Lung (tissue), 12 donors: ENCODE measurements around the gene PTPRA. TPM values are rescaled to one million over a fixed set of nuclear protein-coding genes. Genes with fewer than 3 reads are reported as not detected.

ENCODE experiments used
- ATAC-seq: fragments of 200-7000 bp; cut with Tn5 transposase; one replicate; pipeline ENCODE4 v1.9.1; 2020; ENCODE audit warnings: moderate number of reproducible peaks; ENCODE audit not compliant: insufficient read depth, low FRiP score
- DNase-seq, 3 donors: peaks; one replicate each; pipeline ENCODE4 v3.0.0-alpha.2; 2013 to 2017
- H3K27ac ChIP-seq, 2 donors: one replicate each; pipeline ENCODE4 v1.5.1; 2013; ENCODE audit warnings: mild to moderate bottlenecking in 2 of 2, moderate library complexity in 2 of 2, control low read depth in 1 of 2, inconsistent platforms in 1 of 2, low read depth in 1 of 2, low read length in 1 of 2
- H3K27me3 ChIP-seq, 3 donors: one replicate each; pipeline ENCODE4 v1.5.1; 2013; ENCODE audit warnings: low read length in 2 of 3; ENCODE audit not compliant: control insufficient read depth in 3 of 3, insufficient read depth in 3 of 3
- H3K36me3 ChIP-seq, 4 donors: one replicate each; pipeline ENCODE4 v1.5.1; 2013; ENCODE audit warnings: low read length in 4 of 4, mild to moderate bottlenecking in 1 of 4, moderate library complexity in 1 of 4; ENCODE audit not compliant: control insufficient read depth in 4 of 4, insufficient read depth in 4 of 4
- H3K4me1 ChIP-seq, 5 donors: one replicate each; pipeline ENCODE4 v1.5.1; 2013; ENCODE audit warnings: low read length in 5 of 5, mild to moderate bottlenecking in 2 of 5, moderate library complexity in 1 of 5; ENCODE audit not compliant: control insufficient read depth in 5 of 5, insufficient read depth in 5 of 5
- H3K4me3 ChIP-seq: one replicate; pipeline ENCODE4 v1.5.1; 2013; ENCODE audit warnings: mild to moderate bottlenecking, control low read depth, moderate library complexity
- H3K9ac ChIP-seq, 2 donors: one replicate each; pipeline ENCODE4 v1.5.1; 2013; ENCODE audit warnings: low read length in 2 of 2, control low read depth in 1 of 2; ENCODE audit not compliant: insufficient read depth in 1 of 2
- H3K9me3 ChIP-seq, 4 donors: one replicate each; pipeline ENCODE4 v1.5.1; 2013; ENCODE audit warnings: low read length in 3 of 4, mild to moderate bottlenecking in 1 of 4, moderate library complexity in 1 of 4; ENCODE audit not compliant: control insufficient read depth in 4 of 4, insufficient read depth in 3 of 4
- WGBS, 2 donors: extraction: QIAGEN DNeasy Blood & Tissue Kit; methylation state at CpG; one replicate each; pipeline ENCODE4 v1.1.7; 2013; 5-methylcytosine and 5-hydroxymethylcytosine counted together
- polyA plus RNA-seq, 2 donors: library from polyadenylated mRNA; stranded (reverse); fragments of 200-250 nt; gene quantifications; one replicate each; pipeline ENCODE4 v1.2.1, GENCODE V29; 2013
- total RNA-seq, 2 donors: library from RNA; depleted of rRNA in 1 of 2; stranded (reverse); fragments of >200 nt in 1 of 2; gene quantifications; one replicate each; pipeline ENCODE4 v1.2.1, GENCODE V29; 2014 to 2021
- TF ChIP-seq, protein P1 (sequence below): IDR thresholded peaks from 2 replicates; pipeline ENCODE4 v1.5.1; 2012; ENCODE audit warnings: mild to moderate bottlenecking; ENCODE audit errors: control extremely low read depth, extremely low read depth
- donor health status: control.
- donor health status: control.
- donor health status: Bipolar disorder and iron deficiency.
- donor health status: healthy.
- donor health status: DM: yes; HTN: yes; CAD: no.

PTPRA gene
- total and polyA plus RNA-seq, 4 donors, result 17.8 to 92.1 (median 40.1) TPM

DNA sequence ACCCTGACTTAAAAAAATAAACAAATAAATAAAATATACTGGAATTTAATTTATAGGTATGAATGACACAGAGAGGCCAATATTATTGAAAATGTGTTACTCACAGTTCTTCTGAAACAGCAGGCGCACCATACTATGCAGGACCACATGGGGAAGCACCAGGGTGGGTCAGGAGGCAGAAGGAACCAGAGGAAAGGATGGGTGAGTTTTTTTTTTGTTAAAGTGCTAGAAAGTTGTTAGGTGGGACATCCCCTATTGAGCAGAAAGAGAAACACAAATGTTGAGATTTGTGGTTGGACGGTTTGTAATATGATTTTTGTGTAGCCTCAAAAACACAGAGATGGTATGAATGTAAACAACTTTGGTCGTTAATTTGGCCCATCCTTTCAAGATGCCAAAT lies 26.0 kb downstream of the PTPRA start:
- no peak for DNase-seq
- Histone ChIP-seq H3K36me3 (no peaks in the 10 kb centered on the region), H3K4me3 (no peak overlapping the region), H3K9ac (no peak overlapping the region), H3K27ac (no peak overlapping the region), H3K4me1 (peaks cover 0 to 1% (median 0%) of the 10 kb centered on the region in 5 donors), H3K27me3 (no peaks in the 10 kb centered on the region), H3K9me3 (no peaks in the 10 kb centered on the region)
- 86 to 87% methylated on average over 3 of the region's 3 CpGs for WGBS, 2 donors
- ATAC-seq, result no peak
- TF ChIP-seq, protein P1, sequence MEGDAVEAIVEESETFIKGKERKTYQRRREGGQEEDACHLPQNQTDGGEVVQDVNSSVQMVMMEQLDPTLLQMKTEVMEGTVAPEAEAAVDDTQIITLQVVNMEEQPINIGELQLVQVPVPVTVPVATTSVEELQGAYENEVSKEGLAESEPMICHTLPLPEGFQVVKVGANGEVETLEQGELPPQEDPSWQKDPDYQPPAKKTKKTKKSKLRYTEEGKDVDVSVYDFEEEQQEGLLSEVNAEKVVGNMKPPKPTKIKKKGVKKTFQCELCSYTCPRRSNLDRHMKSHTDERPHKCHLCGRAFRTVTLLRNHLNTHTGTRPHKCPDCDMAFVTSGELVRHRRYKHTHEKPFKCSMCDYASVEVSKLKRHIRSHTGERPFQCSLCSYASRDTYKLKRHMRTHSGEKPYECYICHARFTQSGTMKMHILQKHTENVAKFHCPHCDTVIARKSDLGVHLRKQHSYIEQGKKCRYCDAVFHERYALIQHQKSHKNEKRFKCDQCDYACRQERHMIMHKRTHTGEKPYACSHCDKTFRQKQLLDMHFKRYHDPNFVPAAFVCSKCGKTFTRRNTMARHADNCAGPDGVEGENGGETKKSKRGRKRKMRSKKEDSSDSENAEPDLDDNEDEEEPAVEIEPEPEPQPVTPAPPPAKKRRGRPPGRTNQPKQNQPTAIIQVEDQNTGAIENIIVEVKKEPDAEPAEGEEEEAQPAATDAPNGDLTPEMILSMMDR, result no peak

DNA sequence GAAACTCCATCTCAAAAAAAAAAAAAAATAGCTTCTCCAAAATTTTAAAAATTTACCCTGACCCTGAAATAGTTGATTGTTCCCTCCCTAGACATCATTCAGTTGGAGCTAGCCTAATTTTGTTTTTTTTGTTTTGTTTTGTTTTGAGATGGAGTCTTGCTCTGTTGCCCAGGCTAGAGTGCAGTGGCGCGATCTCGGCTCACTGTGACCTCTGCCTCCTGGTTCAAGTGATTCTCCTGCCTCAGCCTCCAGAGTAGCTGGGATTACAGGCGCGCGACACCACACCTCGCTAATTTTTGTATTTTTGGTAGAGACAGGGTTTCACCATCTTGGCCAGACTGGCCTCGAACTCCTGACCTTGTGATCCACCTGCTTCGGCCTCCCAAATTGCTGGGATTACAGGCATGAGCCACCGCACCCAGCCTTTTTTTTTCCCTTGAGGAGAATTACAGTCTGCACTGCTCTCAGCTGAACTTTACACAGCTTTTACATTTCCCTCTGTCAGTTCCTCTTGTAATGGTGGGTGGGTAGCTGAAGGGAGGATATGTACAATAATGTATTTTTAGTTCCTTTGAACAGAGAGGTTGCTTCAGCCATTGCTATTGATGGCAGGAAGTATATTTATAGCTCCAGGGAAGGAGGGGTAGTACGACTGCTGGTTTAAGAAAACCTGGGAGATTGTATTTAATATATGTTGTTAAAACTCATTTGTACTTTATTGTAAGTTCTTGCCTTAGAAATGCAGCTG lies 27.7 kb downstream of the PTPRA start:
- Histone ChIP-seq H3K27me3 (no peaks in the 10 kb centered on the region), H3K36me3 (no peaks in the 10 kb centered on the region), H3K9me3 (no peaks in the 10 kb centered on the region), H3K27ac (no peak overlapping the region), H3K4me1 (peaks cover 0 to 1% (median 0%) of the 10 kb centered on the region in 5 donors), H3K4me3 (no peak overlapping the region), H3K9ac (no peak overlapping the region)
- peak in 2 of 3 donors; percentile 14 to 38 for DNase-seq
- 55 to 79% methylated on average over 11 of the region's 11 CpGs for WGBS, 2 donors
- TF ChIP-seq, protein P1, result no peak
- no peak for ATAC-seq

DNA sequence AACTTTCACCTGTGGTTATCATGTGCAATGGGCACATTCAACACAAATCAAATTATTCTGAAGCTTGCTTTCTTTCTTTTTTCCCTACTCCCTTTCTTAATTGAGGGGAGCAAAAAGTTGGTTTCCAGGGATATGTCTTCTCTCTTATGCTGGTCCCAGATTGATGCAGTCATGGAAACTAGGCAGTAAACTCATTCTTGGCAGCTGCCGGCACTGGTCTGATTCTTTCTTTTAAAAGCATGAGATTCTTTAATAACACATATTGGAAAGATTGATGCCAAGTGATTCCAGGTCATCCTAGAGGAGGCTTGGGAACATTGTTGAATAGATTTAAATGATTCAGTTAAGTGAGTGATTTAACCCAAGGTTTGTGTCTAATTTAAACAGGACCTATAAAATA lies 29.0 kb downstream of the PTPRA start:
- WGBS, 2 donors, result 3 to 68% methylated on average over 1 of the region's 1 CpG
- no peaks in the 10 kb centered on the region for H3K9me3 ChIP-seq
- H3K4me3 ChIP-seq, result no peak overlapping the region
- DNase-seq, result peak in 2 of 3 donors; percentile 27 to 38
- H3K4me1 ChIP-seq, result peaks cover 0 to 1% (median 0%) of the 10 kb centered on the region in 5 donors
- no peak for ATAC-seq
- no peaks in the 10 kb centered on the region for H3K36me3 ChIP-seq
- no peak overlapping the region for H3K9ac ChIP-seq
- TF ChIP-seq, protein P1, result no peak
- no peak overlapping the region for H3K27ac ChIP-seq
- H3K27me3 ChIP-seq, result no peaks in the 10 kb centered on the region

DNA sequence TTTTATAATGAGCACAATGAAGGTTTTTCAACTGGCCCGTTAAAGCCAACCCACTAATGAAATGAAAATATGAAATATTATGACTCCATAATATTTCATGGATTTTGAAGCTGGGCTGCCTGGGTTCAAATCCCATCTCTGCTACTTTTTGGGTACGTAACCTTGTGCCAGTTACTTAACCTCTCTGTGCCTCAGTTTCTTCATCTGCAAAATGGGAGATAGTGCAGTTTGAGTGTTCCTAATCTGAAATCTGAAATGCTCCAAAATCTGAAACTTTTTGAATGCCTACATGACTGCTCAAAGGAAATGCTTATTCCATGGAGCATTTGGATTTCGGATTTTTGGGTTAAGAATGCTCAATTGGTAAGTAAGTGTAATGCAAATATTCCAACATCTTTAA lies 29.5 kb downstream of the PTPRA start:
- Histone ChIP-seq H3K27me3 (no peaks in the 10 kb centered on the region), H3K4me1 (peaks cover 0 to 1% (median 0%) of the 10 kb centered on the region in 5 donors), H3K9ac (no peak overlapping the region), H3K4me3 (no peak overlapping the region), H3K36me3 (no peaks in the 10 kb centered on the region), H3K27ac (no peak overlapping the region), H3K9me3 (no peaks in the 10 kb centered on the region)
- ATAC-seq, result no peak
- WGBS, 2 donors, result 92 to 97% methylated on average over 3 of the region's 3 CpGs
- TF ChIP-seq, protein P1, result no peak
- DNase-seq, result no peak
